ENCODE results near the gene LSS. TPM values are rescaled to one million over a fixed set of nuclear protein-coding genes. Genes with fewer than 3 reads are reported as not detected.

Gene LSS
- total RNA-seq, 2 experiments from 2014 or later = 30.4 TPM

DNA sequence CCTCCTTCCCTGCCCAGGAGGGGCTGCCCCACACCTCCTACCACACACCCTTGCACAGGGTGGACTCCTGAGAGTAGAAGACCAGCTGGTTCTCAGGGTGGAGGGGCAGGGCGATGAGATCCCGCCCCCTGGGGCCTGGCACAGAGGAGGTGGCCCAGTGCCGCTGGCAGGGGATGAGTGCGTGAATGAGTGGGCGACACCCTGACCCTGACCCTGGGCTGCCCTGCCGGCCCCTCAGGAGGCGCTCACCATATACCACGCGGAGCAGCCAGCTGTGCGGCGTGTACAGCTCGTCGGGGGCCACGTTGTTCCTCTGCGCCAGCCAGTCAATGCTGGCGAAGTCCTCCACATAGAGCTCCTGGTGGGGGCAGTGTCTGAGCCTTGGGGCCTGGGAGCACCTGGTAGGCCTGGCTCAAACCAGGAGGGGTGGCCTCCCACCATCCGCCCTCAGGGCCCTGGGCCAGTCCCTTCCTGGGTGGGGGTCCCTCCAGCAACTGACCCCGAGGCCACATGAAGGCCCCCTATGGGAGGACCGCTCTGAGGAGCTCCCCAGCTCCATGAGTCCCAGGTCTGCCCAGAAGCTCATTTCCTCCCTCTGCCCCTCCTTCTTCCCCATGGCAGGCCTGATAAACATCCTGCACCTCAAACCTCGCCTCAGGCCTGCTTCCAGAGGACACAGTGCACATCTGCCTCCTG lies 13.0 kb downstream of the LSS start:
- H3K9me3 ChIP-seq (ENCODE audit: control insufficient read depth in 1 of 2, insufficient read depth in 1 of 2, low read length in 2 of 2) = no peaks in the 10 kb centered on the region
- intact Hi-C loops (cut with DNase I, micrococcal nuclease) = no loop called here
- TF ChIP-seq, protein P1, sequence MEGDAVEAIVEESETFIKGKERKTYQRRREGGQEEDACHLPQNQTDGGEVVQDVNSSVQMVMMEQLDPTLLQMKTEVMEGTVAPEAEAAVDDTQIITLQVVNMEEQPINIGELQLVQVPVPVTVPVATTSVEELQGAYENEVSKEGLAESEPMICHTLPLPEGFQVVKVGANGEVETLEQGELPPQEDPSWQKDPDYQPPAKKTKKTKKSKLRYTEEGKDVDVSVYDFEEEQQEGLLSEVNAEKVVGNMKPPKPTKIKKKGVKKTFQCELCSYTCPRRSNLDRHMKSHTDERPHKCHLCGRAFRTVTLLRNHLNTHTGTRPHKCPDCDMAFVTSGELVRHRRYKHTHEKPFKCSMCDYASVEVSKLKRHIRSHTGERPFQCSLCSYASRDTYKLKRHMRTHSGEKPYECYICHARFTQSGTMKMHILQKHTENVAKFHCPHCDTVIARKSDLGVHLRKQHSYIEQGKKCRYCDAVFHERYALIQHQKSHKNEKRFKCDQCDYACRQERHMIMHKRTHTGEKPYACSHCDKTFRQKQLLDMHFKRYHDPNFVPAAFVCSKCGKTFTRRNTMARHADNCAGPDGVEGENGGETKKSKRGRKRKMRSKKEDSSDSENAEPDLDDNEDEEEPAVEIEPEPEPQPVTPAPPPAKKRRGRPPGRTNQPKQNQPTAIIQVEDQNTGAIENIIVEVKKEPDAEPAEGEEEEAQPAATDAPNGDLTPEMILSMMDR (IDR thresholded peaks at IDR 0.05) = no peak
- DNase-seq (peak in 1 of 14 experiments; percentile 13), ATAC-seq (ENCODE audit: poor library complexity) (no peak)
- ChIA-PET POLR2A (no interaction called here), CTCF (no interaction called here)
- Mint-ChIP-seq H3K27me3 (no peaks in the 10 kb centered on the region), H3K27ac (no peak overlapping the region), H3K9me3 (no peaks in the 10 kb centered on the region), H3K4me3 (no peak overlapping the region), H3K4me1 (ENCODE audit: low read depth) (no peaks in the 10 kb centered on the region), H3K36me3 (ENCODE audit: low read depth) (peaks cover 21% of the 10 kb centered on the region)
- no peaks in the 10 kb centered on the region for H3K27me3 ChIP-seq (ENCODE audit: control insufficient read depth in 1 of 2, insufficient read depth in 2 of 2, low read length in 2 of 2)
- no peak overlapping the region for H3K4me3 ChIP-seq (ENCODE audit: low read length)
- H3K27ac ChIP-seq (ENCODE audit: low read depth in 1 of 2, low read length in 2 of 2) = no peak overlapping the region
- no peaks in the 10 kb centered on the region for H3K4me1 ChIP-seq (ENCODE audit: insufficient read depth, low read length)
- H3K36me3 ChIP-seq (ENCODE audit: insufficient read depth, low read length) = peaks cover 24% of the 10 kb centered on the region

DNA sequence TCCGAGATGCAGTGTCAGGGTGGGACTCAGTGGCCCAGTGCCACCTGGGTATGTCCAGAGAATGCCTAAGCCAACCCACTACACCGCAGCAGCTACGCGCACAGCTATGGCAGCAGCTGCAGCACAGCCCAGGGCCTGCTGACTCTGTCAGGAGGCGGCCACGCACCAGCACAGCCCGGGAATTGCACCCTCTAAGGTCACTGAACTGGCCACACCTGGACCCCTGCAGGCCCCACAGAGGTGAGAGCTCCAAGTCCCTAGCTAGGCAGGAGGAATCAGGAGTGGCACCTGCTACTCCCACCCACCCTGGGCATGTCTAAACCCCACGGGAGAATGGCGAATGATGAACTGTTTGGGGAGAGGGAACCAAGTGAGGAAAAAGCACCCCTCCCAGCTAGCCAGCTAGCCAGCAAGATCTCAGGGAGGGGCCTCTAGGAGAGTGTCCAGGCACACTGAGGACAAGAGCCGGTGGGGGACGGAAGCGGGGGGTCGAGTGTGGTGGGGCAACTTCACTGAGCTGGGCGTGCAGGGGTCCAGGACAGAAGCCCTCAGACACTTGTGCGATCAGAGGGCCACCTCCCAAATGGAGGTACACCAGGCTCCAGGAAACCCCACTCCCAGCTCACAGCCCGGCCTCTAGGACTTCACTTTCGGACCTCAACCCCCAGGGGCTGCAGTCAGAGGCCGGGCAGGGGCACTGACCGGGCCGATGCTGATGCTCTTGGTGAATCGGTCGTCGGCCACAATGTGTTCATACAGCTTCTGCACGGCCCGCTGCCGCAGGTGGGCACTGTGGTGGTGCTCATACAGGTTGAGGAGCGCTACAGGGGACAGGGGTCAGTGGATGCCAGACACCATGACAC lies 13.9 kb downstream of the LSS start:
- ChIA-PET CTCF (no interaction called here), POLR2A (no interaction called here)
- peak in 1 of 14 experiments; percentile 23 for DNase-seq
- no peaks in the 10 kb centered on the region for H3K4me1 Mint-ChIP-seq (ENCODE audit: low read depth)
- H3K27me3 Mint-ChIP-seq = no peaks in the 10 kb centered on the region
- Histone ChIP-seq H3K4me1 (ENCODE audit: insufficient read depth, low read length) (no peaks in the 10 kb centered on the region), H3K4me3 (ENCODE audit: low read length) (no peak overlapping the region), H3K9me3 (ENCODE audit: control insufficient read depth in 1 of 2, insufficient read depth in 1 of 2, low read length in 2 of 2) (no peaks in the 10 kb centered on the region), H3K27ac (ENCODE audit: low read depth in 1 of 2, low read length in 2 of 2) (no peak overlapping the region), H3K36me3 (ENCODE audit: insufficient read depth, low read length) (peaks cover 16% of the 10 kb centered on the region), H3K27me3 (ENCODE audit: control insufficient read depth in 1 of 2, insufficient read depth in 2 of 2, low read length in 2 of 2) (no peaks in the 10 kb centered on the region)
- H3K27ac Mint-ChIP-seq = no peak overlapping the region
- ATAC-seq (ENCODE audit: poor library complexity) = no peak
- intact Hi-C loops (cut with DNase I, micrococcal nuclease) = no loop called here
- H3K9me3 Mint-ChIP-seq = no peaks in the 10 kb centered on the region
- H3K4me3 Mint-ChIP-seq = no peak overlapping the region
- peaks cover 15% of the 10 kb centered on the region for H3K36me3 Mint-ChIP-seq (ENCODE audit: low read depth)
- TF ChIP-seq, protein P1 (IDR thresholded peaks at IDR 0.05) = no peak

DNA sequence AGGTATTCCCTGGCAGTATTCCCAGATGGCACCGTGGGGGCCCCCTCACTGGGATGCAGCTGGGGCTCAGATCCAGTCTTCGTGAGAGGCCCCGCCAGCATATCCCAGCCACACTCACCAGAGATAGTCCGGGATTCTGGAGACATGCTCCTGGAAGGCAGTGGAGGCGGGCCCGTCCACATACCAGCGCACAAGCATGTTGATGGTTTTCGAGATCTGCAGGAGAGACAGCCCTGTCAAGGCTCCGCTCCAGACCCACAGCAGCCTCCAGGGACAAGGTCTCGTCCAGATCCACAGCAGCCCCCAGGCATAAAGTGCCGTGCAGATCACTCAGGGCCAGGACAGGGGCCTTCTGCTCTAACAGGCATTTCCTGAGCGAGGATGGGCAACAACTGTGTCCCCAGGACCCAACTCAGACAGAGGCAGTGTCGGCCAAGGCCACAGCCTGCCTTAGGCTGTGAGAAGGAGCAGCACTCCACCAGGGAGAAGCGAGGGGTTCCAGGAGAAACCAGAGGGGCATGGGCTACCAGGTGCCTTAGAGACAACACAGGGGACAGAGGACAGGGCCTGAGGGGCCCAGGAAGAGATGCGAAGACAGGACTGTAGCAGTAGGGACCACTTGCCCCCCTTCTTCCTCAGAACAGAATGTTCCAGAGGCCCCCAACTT lies 14.8 kb downstream of the LSS start:
- H3K27ac Mint-ChIP-seq = no peak overlapping the region
- intact Hi-C loops (cut with DNase I, micrococcal nuclease) = no loop called here
- H3K27ac ChIP-seq (ENCODE audit: low read depth in 1 of 2, low read length in 2 of 2) = no peak overlapping the region
- no peak overlapping the region for H3K4me3 ChIP-seq (ENCODE audit: low read length)
- no peaks in the 10 kb centered on the region for H3K9me3 ChIP-seq (ENCODE audit: control insufficient read depth in 1 of 2, insufficient read depth in 1 of 2, low read length in 2 of 2)
- H3K27me3 Mint-ChIP-seq = no peaks in the 10 kb centered on the region
- no peaks in the 10 kb centered on the region for H3K4me1 Mint-ChIP-seq (ENCODE audit: low read depth)
- no peak overlapping the region for H3K4me3 Mint-ChIP-seq
- TF ChIP-seq, protein P1 (IDR thresholded peaks at IDR 0.05) = no peak
- no peaks in the 10 kb centered on the region for H3K9me3 Mint-ChIP-seq
- H3K36me3 Mint-ChIP-seq (ENCODE audit: low read depth) = peaks cover 16% of the 10 kb centered on the region
- ATAC-seq (ENCODE audit: poor library complexity) (no peak), DNase-seq (peak in 1 of 14 experiments; percentile 24)
- POLR2A ChIA-PET = no interaction called here
- H3K4me1 ChIP-seq (ENCODE audit: insufficient read depth, low read length) = no peaks in the 10 kb centered on the region
- CTCF ChIA-PET = no interaction called here
- H3K36me3 ChIP-seq (ENCODE audit: insufficient read depth, low read length) = peaks cover 12% of the 10 kb centered on the region
- H3K27me3 ChIP-seq (ENCODE audit: control insufficient read depth in 1 of 2, insufficient read depth in 2 of 2, low read length in 2 of 2) = no peaks in the 10 kb centered on the region
